Measurements from ENCODE around the gene FOXL2.

DNA sequence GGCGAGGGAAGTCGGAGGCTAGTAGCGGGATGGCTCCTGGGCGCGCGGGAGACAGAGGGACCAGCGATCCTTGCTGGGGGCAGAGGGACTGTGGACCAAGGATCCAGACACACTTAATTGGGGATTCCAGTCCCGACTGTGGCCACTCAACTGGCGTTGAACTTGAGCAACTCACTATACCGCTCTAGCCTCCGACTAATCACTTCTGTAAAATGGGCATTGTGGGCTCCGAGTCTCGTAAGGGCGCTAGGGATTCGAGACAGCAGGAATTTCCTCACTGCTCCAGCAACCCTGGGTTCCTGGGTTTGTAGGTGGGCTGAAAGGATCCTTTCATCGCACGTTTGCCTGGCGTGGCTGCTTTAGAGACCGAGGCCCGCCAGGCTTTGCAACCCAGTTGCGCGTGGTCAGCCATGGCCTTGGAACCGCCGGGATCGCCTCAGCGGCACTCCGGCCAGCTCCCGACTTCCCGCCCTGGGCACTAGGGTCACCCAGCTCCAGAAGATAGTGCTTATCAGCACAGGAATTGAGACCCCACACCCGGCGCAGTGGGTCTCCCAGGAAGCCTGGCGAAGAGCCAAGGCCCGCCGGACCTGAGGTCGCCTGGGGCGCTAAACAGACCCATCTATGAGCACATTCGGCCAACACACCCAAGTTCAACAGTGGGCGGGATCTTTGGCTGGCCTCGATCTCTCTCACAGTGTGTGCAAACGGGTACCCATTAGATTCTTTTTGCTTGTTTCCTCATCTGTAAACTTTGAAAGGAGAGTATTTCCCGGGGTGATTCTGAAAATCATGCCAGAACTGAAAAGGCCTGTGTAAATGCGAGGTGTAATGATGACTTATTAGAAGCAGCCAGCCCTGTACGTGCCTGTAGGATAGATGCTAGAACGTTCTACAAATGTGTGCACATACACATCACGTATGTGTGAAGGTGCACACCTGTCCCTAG is 9.9 kb downstream of the FOXL2 start:
- no peak for TF ChIP-seq ETV6 (conservative IDR thresholded peaks at IDR 0.05 in 1 of 2, IDR thresholded peaks at IDR 0.05 in 1 of 2; ENCODE audit: borderline replicate concordance in 1 of 2, low read depth in 1 of 2)
- TF ChIP-seq YBX1 (IDR thresholded peaks at IDR 0.05), result no peak
- TF ChIP-seq POLR2AphosphoS5 (IDR thresholded peaks at IDR 0.05; ENCODE audit: low read length), result no peak
- TF ChIP-seq, protein P1, sequence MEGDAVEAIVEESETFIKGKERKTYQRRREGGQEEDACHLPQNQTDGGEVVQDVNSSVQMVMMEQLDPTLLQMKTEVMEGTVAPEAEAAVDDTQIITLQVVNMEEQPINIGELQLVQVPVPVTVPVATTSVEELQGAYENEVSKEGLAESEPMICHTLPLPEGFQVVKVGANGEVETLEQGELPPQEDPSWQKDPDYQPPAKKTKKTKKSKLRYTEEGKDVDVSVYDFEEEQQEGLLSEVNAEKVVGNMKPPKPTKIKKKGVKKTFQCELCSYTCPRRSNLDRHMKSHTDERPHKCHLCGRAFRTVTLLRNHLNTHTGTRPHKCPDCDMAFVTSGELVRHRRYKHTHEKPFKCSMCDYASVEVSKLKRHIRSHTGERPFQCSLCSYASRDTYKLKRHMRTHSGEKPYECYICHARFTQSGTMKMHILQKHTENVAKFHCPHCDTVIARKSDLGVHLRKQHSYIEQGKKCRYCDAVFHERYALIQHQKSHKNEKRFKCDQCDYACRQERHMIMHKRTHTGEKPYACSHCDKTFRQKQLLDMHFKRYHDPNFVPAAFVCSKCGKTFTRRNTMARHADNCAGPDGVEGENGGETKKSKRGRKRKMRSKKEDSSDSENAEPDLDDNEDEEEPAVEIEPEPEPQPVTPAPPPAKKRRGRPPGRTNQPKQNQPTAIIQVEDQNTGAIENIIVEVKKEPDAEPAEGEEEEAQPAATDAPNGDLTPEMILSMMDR (IDR thresholded peaks at IDR 0.05 in 2 of 3, conservative IDR thresholded peaks at IDR 0.05 in 1 of 3; ENCODE audit: control insufficient read depth in 2 of 3, extremely low read depth in 1 of 3, insufficient read depth in 1 of 3, low read depth in 3 of 3, low read length in 3 of 3), result no peak
- no peak for TF ChIP-seq ZZZ3 (IDR thresholded peaks at IDR 0.05; ENCODE audit: control insufficient read depth, insufficient read length, low read depth)
